Hair follicle dermal papilla cell (primary cell): ENCODE results near the gene GHRHR. TPM values are rescaled to one million over a fixed set of nuclear protein-coding genes. Genes with fewer than 3 reads are reported as not detected.

Experiments
- total RNA-seq: library from RNA; depleted of rRNA; stranded (reverse); fragments of >200 nt; gene quantifications from 2 replicates; pipeline ENCODE4 v1.2.3, GENCODE V29; 2012

Gene GHRHR
- not detected in 2 replicates for total RNA-seq

DNA sequence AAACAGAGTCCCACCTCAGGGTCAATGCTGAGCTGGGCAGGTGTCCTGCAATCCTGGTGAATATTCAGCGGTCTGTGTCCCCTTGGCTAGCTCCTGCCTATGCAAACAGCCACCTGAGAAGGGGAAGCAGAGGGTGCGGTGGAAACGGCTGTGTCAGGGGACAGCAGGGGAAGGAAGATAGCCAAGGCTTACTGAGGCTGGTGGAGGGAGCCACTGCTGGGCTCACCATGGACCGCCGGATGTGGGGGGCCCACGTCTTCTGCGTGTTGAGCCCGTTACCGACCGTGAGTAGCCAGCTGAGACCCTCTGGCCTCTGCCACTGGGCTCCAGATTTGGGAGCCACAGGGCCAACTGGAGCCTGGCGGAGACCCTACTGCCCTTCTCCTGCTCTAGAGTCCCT, at the start of gene GHRHR:
Gene GHRHR (plus strand): TSS at position 112 of the 400 bp plus-strand sequence. CDS start 116 bp downstream, at position 228.

Other genes with a start within 250 kb of the GHRHR start
- 0.97 and 1.5 TPM in 2 replicates for gene INMT, start 211.8 kb upstream of the GHRHR start, total RNA-seq
- gene MINDY4, start 192.5 kb upstream of the GHRHR start, total RNA-seq: 14.2 and 14.8 TPM in 2 replicates
- gene AQP1, start 52.1 kb upstream of the GHRHR start, total RNA-seq: 36.2 and 47.4 TPM in 2 replicates
- not detected in 2 replicates for gene ADCYAP1R1, start 88.4 kb downstream of the GHRHR start, total RNA-seq